HepG2 (cell line): ENCODE data around the gene SSPN. TPM values are rescaled to one million over a fixed set of nuclear protein-coding genes. Genes with fewer than 3 reads are reported as not detected.
A peak's percentile ranks its signal among the peaks of the same experiment; 100 is the strongest.

Experiments
- ATAC-seq: fragments of 200-7000 bp; cut with Tn5 transposase; 3 replicates; pipeline ENCODE4 v1.9.1; 2020; ENCODE audit warnings: mild to moderate bottlenecking, moderate library complexity
- BruUV-seq: library from RNA; stranded (reverse); fragments of 400-500 nt; replicated peaks from 2 replicates; lab custom pipeline; 2021; lab: Mats Ljungman, UMichigan
- CTCF ChIA-PET: fragments of 300-600 bp; formaldehyde crosslinking; extraction: SDS; loops from one replicate; lab custom pipeline; 2021; ENCODE audit warnings: low total read pairs, inconsistent platforms, low intra/inter-chr PET ratio; lab: Yijun Ruan, JAX
- POLR2A ChIA-PET: fragments of 350-600 bp; sonication (Branson Sonifier 250); formaldehyde crosslinking; loops from one replicate; lab custom pipeline; 2020; ENCODE audit warnings: antibody characterized with exemption, inconsistent platforms; lab: Yijun Ruan, JAX
- DNase-seq: peaks from one replicate; pipeline ENCODE4 v3.0.0-alpha.2; 2015; ENCODE audit warnings: low spot score
- FAIRE-seq: peaks from 3 replicates; lab custom pipeline; 2011; peaks lifted over from hg19 to GRCh38; lab: Jason Lieb, UNC
- H2AFZ ChIP-seq: one replicate; pipeline ENCODE4 v1.6.1; 2011; ENCODE audit warnings: low read length, inconsistent platforms
- H3K27ac ChIP-seq: fragments of 300-600 bp; 3 replicates; pipeline ENCODE4 v1.8.0; 2011; ENCODE audit warnings: mixed run types, mild to moderate bottlenecking, mixed read lengths, low read length, inconsistent platforms; ENCODE audit not compliant: insufficient read depth; ENCODE audit errors: extremely low read length
- H3K27me3 ChIP-seq, 2 experiments: fragments of 200-600 bp in 1 of 2; 2 replicates in 1 of 2; 3 replicates in 1 of 2; pipeline versions ENCODE4 v1.6.0 to v1.8.0; 2011; ENCODE audit warnings: low read length in 2 of 2, mild to moderate bottlenecking in 2 of 2, moderate library complexity in 2 of 2, inconsistent platforms in 1 of 2; ENCODE audit not compliant: insufficient read depth in 2 of 2, control insufficient read depth in 1 of 2
- H3K36me3 ChIP-seq, 2 experiments: fragments of 200-600 bp in 1 of 2; replicated peaks in 1 of 2; 2 replicates in 1 of 2; 3 replicates in 1 of 2; pipeline versions ENCODE4 v1.5.1 to v1.8.0; 2011; ENCODE audit warnings: low read length in 2 of 2, inconsistent platforms in 1 of 2; ENCODE audit not compliant: insufficient read depth in 2 of 2, control insufficient read depth in 1 of 2
- H3K4me1 ChIP-seq: 2 replicates; pipeline ENCODE4 v1.5.1; 2012; ENCODE audit warnings: low read length, inconsistent platforms; ENCODE audit not compliant: insufficient read depth
- H3K4me2 ChIP-seq: 2 replicates; pipeline ENCODE4 v1.6.0; 2011; ENCODE audit warnings: low read depth, low read length, inconsistent platforms
- H3K4me3 ChIP-seq, 3 experiments: fragments of 200-600 bp in 1 of 3; sonication (generic), shearing (Covaris generic) in 1 of 3; replicated peaks in 1 of 3; 2 replicates each; pipeline ENCODE4 v1.5.1; 2011 to 2016; ENCODE audit warnings: low read length in 3 of 3, inconsistent platforms in 2 of 3, low read depth in 2 of 3, mild to moderate bottlenecking in 2 of 3, control low read depth in 1 of 3, mixed read lengths in 1 of 3; ENCODE audit not compliant: insufficient read depth in 1 of 3
- H3K79me2 ChIP-seq: one replicate; pipeline ENCODE4 v1.6.1; 2011; ENCODE audit warnings: low read length, inconsistent platforms; ENCODE audit not compliant: insufficient read depth
- H3K9ac ChIP-seq: 2 replicates; pipeline ENCODE4 v1.6.0; 2011; ENCODE audit warnings: mild to moderate bottlenecking, low read depth, low read length, inconsistent platforms; ENCODE audit not compliant: insufficient read depth
- H3K9me3 ChIP-seq: 2 replicates; pipeline ENCODE4 v1.5.1; 2012; ENCODE audit warnings: mild to moderate bottlenecking, low read length
- H4K20me1 ChIP-seq: 2 replicates; pipeline ENCODE4 v1.6.0; 2011; ENCODE audit warnings: inconsistent platforms, mild to moderate bottlenecking, low read length, moderate library complexity; ENCODE audit not compliant: insufficient read depth
- WGBS: methylation state at CpG from one replicate; pipeline ENCODE4 v1.1.6; 2017; ENCODE audit warnings: low lambda C conversion rate; 5-methylcytosine and 5-hydroxymethylcytosine counted together
- in situ Hi-C: cut with HindIII; loops from 2 replicates; pipeline ENCODE4 v1.10.0; 2017; ENCODE audit warnings: low pct_unique_long_range_greater_than_20kb; ENCODE audit not compliant: extremely low pct_ligation_motif_present
- intact Hi-C: fragments of 100-400 bp; cut with micrococcal nuclease; formaldehyde crosslinking; loops from one replicate; pipeline ENCODE4 v1.10.0; 2022; ENCODE audit not compliant: unreplicated experiment
- polyA plus RNA-seq, 8 experiments: library from polyadenylated mRNA; depleted of rRNA in 3 of 8; stranded (reverse) in 7 of 8; unstranded in 1 of 8; fragments of >200 nt; fragmentation: Illumina TruSeq in 4 of 8; extraction: Trizol in 4 of 8; gene quantifications; 2 replicates each; pipeline versions ENCODE4 v1.2.1 to v1.2.3, GENCODE V29; 2011 to 2016; ENCODE audit warnings: low read depth in 4 of 8, missing spikeins in 1 of 8, mixed read lengths in 1 of 8; ENCODE audit not compliant: insufficient read depth in 1 of 8
- total RNA-seq, 5 experiments: library from RNA; depleted of rRNA; stranded (reverse); fragments of >200 nt; fragmentation: Illumina TruSeq; extraction: Trizol; gene quantifications; 2 replicates each; pipeline ENCODE4 v1.2.3, GENCODE V29; 2016; ENCODE audit warnings: low read depth in 1 of 5
- TF ChIP-seq, protein P1 (sequence below): sonication (generic); formaldehyde crosslinking; IDR thresholded peaks from 2 replicates; pipeline ENCODE4 v1.4.0; 2020; ENCODE audit warnings: mild to moderate bottlenecking, missing genetic modification reagents, borderline replicate concordance
- TF ChIP-seq, protein P2 (sequence below): sonication (generic); formaldehyde crosslinking; IDR thresholded peaks from 2 replicates; pipeline ENCODE4 v1.4.0; 2020; ENCODE audit warnings: mild to moderate bottlenecking, missing genetic modification reagents
- TF ChIP-seq, protein P3 (sequence below): sonication (generic); formaldehyde crosslinking; conservative IDR thresholded peaks from 2 replicates; pipeline ENCODE4 v1.4.0; 2020; ENCODE audit warnings: mild to moderate bottlenecking, missing genetic modification reagents, moderate library complexity

Gene SSPN
- total and polyA plus RNA-seq, 2 of the 13 experiments (the other 11 are each of a cell fraction or from before 2014, with no cell fraction given), result not detected

DNA sequence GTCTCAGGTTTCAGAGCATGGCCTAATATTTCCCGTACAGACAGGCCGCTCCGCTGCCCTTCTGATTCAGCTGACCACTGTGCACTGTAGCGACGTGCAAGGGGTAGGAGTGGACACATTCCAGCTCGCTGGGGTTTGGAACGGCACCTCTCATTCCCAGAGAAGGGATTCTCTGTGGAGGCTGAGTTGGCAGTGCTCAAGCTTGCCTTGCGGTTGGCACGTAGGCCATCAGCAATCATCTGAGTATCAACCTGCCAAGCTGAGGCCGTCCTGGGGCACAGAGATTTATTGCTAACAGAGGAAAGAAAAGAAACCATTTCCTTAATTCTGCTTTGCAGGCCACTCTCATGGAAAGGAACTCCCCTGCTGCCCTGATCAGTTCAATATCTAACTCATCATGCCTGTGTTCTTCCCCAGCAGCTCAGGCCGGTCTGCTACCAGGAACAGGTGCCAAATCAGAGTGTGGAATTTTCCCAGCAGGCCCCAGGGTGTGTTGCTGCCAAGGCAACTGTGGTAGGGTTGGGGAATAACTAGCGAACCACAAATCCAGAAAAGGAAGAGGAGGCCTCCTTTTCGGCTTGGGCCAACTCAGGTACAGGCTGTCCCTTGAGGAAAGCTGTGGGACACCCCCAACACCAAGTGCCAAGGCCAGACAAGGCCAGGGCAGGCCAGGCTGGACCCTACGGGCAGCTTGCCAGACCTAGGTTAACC lies 92.5 kb downstream of the SSPN start (continued):
- TF ChIP-seq, protein P1, sequence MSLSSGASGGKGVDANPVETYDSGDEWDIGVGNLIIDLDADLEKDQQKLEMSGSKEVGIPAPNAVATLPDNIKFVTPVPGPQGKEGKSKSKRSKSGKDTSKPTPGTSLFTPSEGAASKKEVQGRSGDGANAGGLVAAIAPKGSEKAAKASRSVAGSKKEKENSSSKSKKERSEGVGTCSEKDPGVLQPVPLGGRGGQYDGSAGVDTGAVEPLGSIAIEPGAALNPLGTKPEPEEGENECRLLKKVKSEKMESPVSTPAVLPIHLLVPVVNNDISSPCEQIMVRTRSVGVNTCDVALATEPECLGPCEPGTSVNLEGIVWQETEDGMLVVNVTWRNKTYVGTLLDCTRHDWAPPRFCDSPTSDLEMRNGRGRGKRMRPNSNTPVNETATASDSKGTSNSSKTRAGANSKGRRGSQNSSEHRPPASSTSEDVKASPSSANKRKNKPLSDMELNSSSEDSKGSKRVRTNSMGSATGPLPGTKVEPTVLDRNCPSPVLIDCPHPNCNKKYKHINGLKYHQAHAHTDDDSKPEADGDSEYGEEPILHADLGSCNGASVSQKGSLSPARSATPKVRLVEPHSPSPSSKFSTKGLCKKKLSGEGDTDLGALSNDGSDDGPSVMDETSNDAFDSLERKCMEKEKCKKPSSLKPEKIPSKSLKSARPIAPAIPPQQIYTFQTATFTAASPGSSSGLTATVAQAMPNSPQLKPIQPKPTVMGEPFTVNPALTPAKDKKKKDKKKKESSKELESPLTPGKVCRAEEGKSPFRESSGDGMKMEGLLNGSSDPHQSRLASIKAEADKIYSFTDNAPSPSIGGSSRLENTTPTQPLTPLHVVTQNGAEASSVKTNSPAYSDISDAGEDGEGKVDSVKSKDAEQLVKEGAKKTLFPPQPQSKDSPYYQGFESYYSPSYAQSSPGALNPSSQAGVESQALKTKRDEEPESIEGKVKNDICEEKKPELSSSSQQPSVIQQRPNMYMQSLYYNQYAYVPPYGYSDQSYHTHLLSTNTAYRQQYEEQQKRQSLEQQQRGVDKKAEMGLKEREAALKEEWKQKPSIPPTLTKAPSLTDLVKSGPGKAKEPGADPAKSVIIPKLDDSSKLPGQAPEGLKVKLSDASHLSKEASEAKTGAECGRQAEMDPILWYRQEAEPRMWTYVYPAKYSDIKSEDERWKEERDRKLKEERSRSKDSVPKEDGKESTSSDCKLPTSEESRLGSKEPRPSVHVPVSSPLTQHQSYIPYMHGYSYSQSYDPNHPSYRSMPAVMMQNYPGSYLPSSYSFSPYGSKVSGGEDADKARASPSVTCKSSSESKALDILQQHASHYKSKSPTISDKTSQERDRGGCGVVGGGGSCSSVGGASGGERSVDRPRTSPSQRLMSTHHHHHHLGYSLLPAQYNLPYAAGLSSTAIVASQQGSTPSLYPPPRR (CRISPR knock-in tag), result no peak

DNA sequence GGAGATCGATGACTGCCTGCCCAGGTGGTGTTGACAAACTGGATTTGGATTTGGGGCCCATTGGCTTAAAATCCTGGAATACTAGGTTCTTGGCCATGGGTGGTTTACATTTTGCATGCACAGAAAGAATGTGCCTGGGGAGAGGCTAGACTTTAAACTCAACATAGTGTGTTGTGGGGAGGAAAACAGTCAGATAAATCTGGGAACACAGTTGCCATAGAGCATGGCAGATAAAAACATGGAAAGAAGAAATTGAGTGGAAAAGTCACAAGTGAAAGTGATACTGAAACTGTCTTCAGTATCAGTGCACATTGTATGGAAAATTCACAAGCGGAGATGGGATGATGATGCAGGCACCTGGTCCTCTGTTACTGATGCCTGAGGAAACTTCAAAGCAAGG lies 95.2 kb downstream of the SSPN start:
- H3K36me3 ChIP-seq, result no peaks in the 10 kb centered on the region
- no peaks in the 10 kb centered on the region for H4K20me1 ChIP-seq
- H3K9me3 ChIP-seq, result no peaks in the 10 kb centered on the region
- TF ChIP-seq, protein P2, sequence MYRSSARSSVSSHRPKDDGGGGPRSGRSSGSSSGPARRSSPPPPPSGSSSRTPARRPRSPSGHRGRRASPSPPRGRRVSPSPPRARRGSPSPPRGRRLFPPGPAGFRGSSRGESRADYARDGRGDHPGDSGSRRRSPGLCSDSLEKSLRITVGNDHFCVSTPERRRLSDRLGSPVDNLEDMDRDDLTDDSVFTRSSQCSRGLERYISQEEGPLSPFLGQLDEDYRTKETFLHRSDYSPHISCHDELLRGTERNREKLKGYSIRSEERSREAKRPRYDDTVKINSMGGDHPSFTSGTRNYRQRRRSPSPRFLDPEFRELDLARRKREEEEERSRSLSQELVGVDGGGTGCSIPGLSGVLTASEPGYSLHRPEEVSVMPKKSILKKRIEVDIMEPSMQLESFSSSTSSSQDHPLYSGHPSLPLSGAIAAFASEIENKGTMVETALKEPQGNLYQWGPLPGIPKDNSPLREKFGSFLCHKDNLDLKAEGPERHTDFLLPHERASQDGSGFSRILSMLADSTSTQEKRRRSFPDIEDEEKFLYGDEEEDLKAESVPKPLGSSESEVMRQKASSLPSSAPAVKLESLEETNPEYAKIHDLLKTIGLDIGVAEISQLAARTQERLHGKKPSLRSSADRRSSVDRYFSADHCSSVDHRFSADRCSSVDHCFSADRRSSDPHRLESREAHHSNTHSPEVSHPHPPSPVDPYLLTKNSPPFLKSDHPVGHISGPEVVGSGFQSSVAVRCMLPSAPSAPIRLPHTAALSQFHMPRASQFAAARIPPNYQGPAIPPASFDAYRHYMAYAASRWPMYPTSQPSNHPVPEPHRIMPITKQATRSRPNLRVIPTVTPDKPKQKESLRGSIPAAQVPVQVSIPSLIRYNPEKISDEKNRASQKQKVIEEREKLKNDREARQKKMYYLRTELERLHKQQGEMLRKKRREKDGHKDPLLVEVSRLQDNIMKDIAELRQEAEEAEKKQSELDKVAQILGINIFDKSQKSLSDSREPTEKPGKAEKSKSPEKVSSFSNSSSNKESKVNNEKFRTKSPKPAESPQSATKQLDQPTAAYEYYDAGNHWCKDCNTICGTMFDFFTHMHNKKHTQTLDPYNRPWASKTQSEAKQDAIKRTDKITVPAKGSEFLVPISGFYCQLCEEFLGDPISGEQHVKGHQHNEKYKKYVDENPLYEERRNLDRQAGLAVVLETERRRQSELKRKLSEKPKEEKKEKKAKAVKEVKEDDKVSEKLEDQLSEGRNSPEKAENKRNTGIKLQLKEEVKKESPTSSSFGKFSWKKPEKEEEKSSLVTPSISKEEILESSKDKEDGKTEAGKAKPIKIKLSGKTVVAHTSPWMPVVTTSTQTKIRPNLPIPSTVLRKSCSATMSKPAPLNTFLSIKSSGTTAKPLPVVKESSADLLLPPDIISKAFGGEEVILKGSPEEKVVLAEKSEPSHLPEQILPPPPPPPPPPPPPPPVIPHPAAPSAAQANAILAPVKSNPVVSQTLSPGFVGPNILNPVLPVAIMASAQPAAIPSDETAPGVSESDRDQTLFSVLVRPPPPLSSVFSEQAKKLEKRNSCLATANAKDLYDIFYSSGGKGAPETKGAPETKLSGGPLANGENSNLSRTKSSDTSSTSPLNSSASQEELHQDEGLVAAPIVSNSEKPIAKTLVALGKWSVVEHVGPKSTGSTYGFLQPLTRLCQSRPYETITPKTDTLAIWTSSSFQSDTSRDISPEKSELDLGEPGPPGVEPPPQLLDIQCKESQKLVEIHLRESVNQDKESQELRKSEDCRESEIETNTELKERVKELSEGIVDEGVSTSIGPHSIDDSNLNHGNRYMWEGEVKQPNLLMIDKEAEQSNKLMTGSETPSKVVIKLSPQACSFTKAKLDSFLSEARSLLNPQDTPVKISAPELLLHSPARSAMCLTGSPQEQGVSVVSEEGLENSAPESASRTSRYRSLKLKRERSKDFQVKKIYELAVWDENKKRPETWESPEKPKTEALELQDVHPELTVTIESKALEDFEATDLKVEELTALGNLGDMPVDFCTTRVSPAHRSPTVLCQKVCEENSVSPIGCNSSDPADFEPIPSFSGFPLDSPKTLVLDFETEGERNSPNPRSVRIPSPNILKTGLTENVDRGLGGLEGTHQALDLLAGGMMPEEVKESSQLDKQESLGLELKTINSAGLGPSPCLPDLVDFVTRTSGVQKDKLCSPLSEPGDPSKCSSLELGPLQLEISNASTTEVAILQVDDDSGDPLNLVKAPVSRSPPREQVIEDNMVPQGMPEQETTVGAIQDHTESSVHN (CRISPR knock-in tag), result no peak
- TF ChIP-seq, protein P3, sequence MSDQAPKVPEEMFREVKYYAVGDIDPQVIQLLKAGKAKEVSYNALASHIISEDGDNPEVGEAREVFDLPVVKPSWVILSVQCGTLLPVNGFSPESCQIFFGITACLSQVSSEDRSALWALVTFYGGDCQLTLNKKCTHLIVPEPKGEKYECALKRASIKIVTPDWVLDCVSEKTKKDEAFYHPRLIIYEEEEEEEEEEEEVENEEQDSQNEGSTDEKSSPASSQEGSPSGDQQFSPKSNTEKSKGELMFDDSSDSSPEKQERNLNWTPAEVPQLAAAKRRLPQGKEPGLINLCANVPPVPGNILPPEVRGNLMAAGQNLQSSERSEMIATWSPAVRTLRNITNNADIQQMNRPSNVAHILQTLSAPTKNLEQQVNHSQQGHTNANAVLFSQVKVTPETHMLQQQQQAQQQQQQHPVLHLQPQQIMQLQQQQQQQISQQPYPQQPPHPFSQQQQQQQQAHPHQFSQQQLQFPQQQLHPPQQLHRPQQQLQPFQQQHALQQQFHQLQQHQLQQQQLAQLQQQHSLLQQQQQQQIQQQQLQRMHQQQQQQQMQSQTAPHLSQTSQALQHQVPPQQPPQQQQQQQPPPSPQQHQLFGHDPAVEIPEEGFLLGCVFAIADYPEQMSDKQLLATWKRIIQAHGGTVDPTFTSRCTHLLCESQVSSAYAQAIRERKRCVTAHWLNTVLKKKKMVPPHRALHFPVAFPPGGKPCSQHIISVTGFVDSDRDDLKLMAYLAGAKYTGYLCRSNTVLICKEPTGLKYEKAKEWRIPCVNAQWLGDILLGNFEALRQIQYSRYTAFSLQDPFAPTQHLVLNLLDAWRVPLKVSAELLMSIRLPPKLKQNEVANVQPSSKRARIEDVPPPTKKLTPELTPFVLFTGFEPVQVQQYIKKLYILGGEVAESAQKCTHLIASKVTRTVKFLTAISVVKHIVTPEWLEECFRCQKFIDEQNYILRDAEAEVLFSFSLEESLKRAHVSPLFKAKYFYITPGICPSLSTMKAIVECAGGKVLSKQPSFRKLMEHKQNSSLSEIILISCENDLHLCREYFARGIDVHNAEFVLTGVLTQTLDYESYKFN (CRISPR knock-in tag), result 0 out of 2 replicates have a peak, but pooled peaks have one; percentile 18
- no peak overlapping the region for H2AFZ ChIP-seq
- H3K4me2 ChIP-seq, result no peak overlapping the region
- no peak overlapping the region for H3K4me3 ChIP-seq
- ATAC-seq (no peak), FAIRE-seq (no peak), DNase-seq (no peak)
- no peaks in the 10 kb centered on the region for H3K4me1 ChIP-seq
- H3K27me3 ChIP-seq, result peaks cover 1 to 25% of the 10 kb centered on the region in 2 experiments; a peak in 4 of 5 replicates
- H3K9ac ChIP-seq, result no peak overlapping the region
- intact Hi-C loops (no loop called here), in situ Hi-C loops (no loop called here)
- no peaks in the 10 kb centered on the region for H3K79me2 ChIP-seq
- no TSS peak for BruUV-seq
- POLR2A ChIA-PET, result no interaction called here
- 47% methylated on average over 2 of the region's 2 CpGs for WGBS
- CTCF ChIA-PET, result no interaction called here
- H3K27ac ChIP-seq, result no peak overlapping the region
